ENCODE measurements around the gene CBLB. TPM values are rescaled to one million over a fixed set of nuclear protein-coding genes. Genes with fewer than 3 reads are reported as not detected.

Gene CBLB
- total RNA-seq, 2 experiments from 2014 or later = 24.5 to 38.5 TPM

- H3K4me3 ChIP-seq (ENCODE audit: low read depth, low read length, poor library complexity, severe bottlenecking) = no peak overlapping the region
- no peaks in the 10 kb centered on the region for H3K4me1 ChIP-seq (ENCODE audit: insufficient read depth, low read length, poor library complexity, severe bottlenecking)
- DNase-seq (ENCODE audit: low spot score) = no peak
- intact Hi-C loops (cut with micrococcal nuclease; ENCODE audit: unreplicated experiment) = no loop called here
- CTCF ChIA-PET (ENCODE audit: unreplicated experiment) = no interaction called here
- H3K9me3 ChIP-seq (ENCODE audit: low read length) = no peaks in the 10 kb centered on the region
- no peaks in the 10 kb centered on the region for H3K79me2 ChIP-seq (ENCODE audit: insufficient read depth, low read depth, low read length)
- BruUV-seq (replicated peaks) = no TSS peak
- H3K9me2 ChIP-seq (ENCODE audit: insufficient read depth, low read length) = no peaks in the 10 kb centered on the region
- H3K36me3 ChIP-seq (ENCODE audit: insufficient read depth, low read length) = no peaks in the 10 kb centered on the region
- H3K4me2 ChIP-seq (ENCODE audit: low read length) = no peak overlapping the region
- no peak for TF ChIP-seq EZH2phosphoT487 (IDR thresholded peaks at IDR 0.05; ENCODE audit: borderline replicate concordance, low read depth, low read length)
- no peak for TF ChIP-seq CTCF (conservative IDR thresholded peaks at IDR 0.05; ENCODE audit: low read length)
- H2AFZ ChIP-seq (ENCODE audit: low read length) = no peak overlapping the region
- POLR2A ChIA-PET = interaction anchor here (1.0 kb wide), 1 partner anchor 211 kb away, joined by 4 read pairs; no protein-coding TSS in a partner anchor
- no peak overlapping the region for H3K27ac ChIP-seq (ENCODE audit: low read depth, low read length, poor library complexity, severe bottlenecking)
- no peaks in the 10 kb centered on the region for H4K20me1 ChIP-seq (ENCODE audit: insufficient read depth, low read length)
Observed at GRCh38 chr3:105708980-105709379, 159.8 kb downstream of the CBLB start.

GRCh38 chr3:105707009-105707408, 161.8 kb downstream of the CBLB start:
- POLR2A ChIA-PET = interaction anchor here (0.8 to 1.0 kb wide), 2 partner anchors 12 to 177 kb away, joined by 3 read pairs; no protein-coding TSS in a partner anchor
- no peak overlapping the region for H3K4me2 ChIP-seq (ENCODE audit: low read length)
- CTCF ChIA-PET (ENCODE audit: unreplicated experiment) = no interaction called here

More at GRCh38 chr3:105707009-105707408, 161.8 kb downstream of the CBLB start:
- H3K9me2 ChIP-seq (ENCODE audit: insufficient read depth, low read length) = no peaks in the 10 kb centered on the region
- H3K4me1 ChIP-seq (ENCODE audit: insufficient read depth, low read length, poor library complexity, severe bottlenecking) = no peaks in the 10 kb centered on the region
- no peaks in the 10 kb centered on the region for H3K9me3 ChIP-seq (ENCODE audit: low read length)
- H3K27ac ChIP-seq (ENCODE audit: low read depth, low read length, poor library complexity, severe bottlenecking) = no peak overlapping the region
- peaks cover 2% of the 10 kb centered on the region; the same call in 1 of the 2 replicates for H3K36me3 ChIP-seq (ENCODE audit: insufficient read depth, low read length)
- no peak overlapping the region for H3K4me3 ChIP-seq (ENCODE audit: low read depth, low read length, poor library complexity, severe bottlenecking)
- BruUV-seq (replicated peaks) = no TSS peak
- no peaks in the 10 kb centered on the region for H3K79me2 ChIP-seq (ENCODE audit: insufficient read depth, low read depth, low read length)
- H2AFZ ChIP-seq (ENCODE audit: low read length) = no peak overlapping the region
- intact Hi-C loops (cut with micrococcal nuclease; ENCODE audit: unreplicated experiment) = no loop called here
- H4K20me1 ChIP-seq (ENCODE audit: insufficient read depth, low read length) = no peaks in the 10 kb centered on the region
- no peak for DNase-seq (ENCODE audit: low spot score)
- TF ChIP-seq EZH2phosphoT487 (IDR thresholded peaks at IDR 0.05; ENCODE audit: borderline replicate concordance, low read depth, low read length) = no peak
- no peak for TF ChIP-seq CTCF (conservative IDR thresholded peaks at IDR 0.05; ENCODE audit: low read length)

Measured in OCI-LY7 (cell line).